ENCODE data around the gene RFX7.
"Not testable (repeated sequence)": the region's sequence is repeated elsewhere in the genome, so short reads cannot be mapped to it uniquely, and the experiment has no call there.

The RFX7 gene

DNA sequence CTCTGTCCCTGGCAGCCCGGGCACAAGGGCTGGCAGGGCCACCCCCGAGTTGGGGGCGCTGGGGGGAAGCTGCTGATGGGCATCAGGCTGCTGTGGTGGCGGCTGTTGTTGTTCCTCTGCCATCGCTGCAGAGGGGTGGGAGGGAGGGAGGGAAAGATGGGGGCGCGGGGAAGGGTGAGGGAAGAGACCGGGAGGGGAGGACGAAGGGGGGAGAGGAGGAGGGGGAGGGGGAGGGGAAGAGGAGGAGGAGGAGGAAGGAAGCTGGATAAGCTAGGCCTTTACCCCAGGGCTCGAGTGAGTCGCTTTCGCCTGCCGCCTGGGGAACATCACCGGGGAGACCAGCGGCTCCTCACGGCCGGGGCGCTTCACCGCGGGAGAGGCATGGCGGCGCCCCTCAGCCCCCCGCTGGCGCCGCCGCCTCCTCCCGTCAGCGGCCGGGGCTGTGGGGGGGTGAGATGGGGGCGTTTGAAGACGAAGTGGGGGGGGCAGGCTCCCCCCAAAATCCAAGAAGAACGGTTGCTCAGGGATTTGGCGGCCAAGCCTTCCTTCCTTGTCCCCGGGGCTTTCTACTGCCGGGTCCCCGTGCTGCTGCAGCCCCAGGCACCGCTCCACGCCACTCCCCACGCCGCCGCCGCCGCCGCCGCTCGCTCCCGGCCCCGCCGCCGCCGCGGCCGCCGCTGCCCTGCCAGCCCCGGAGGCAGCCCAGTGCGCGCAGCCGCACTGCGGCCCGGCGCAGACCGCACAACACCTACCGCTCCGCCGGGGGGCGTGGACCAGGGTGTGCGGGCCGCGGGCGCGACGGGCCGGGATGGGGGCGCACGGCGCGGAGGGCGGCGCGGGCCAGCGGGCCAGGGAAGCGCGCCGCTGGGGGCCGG lies at the start of gene RFX7:
TSS of gene RFX7 (minus strand) at position 717 of the 875 bp plus-strand sequence. CDS start at position 123, 594 bp downstream.
- peak; percentile 76 for DNase-seq

DNA sequence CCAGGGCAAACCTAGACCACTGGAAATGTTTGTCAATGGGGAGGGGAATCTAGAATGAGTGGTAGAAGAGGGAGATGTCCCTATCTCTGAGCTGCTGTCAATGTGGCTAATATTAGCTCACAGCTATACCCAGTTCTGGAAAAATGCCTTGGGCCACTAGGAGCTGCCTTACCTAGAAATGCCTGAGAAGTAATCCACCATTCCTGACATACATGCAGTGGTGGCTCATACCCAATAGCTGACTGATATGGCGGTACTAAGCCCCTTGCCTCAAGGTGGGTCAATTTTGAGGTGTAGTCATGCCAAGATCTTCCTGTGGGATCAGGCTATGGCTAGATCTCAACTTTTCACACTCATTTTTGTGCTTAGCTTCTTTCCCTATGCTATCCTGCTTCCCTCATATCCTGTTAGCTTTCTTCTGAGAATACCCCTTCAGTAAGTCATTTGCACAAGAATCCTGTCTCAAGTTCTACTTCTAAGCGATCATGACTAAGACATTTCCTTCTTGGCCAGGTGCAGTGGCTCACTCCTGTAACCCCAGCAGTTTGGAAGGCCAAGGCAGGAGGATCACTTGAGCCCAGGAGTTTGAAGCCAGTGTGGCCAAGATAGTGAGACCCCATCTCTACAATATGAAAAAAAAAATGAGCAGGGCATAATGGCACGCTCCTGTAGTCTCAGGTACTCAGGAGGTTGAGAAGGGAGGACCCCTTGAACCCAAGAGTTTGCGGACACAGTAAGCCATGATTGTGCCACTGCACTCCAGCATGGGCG lies 49.1 kb upstream of the RFX7 start:
- DNase-seq = no peak

DNA sequence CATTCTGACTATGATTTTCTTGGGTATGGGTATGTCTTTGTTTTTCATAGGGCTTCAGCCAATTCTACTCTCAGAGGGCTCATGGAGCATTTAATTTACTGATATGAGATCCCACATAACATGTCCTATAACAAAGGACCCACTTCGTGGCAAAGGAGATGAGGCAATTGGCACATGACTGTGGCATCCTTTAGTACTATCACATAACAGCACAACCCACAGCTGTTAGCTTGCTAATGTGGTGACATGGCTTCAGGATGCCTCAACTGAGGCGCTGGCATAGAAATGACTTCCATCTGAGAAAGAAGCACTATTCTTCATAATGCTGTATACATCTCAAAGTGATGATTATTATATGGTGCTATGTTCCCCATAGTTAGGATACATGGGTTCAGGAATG lies 48.1 kb upstream of the RFX7 start:
- DNase-seq = no peak

DNA sequence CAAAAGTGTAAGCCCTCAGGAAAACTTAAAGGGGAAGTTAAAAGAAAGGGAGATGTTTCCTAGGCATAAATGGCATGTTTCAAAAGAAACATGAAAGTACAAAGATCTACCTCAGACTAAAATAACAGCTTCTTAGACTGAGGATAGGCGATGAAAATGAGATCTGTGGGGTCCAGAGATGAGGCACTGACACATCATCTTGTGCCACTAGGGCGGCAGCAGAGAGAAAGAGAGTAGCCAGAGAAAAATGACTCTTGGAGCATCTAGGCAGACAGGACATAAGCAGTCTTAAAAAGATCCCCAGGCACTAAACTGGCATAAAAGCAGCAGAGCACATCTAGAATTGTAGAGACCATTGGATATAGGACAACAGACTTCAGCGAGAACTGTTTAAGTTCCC lies 42.5 kb upstream of the RFX7 start:
- no peak for DNase-seq

DNA sequence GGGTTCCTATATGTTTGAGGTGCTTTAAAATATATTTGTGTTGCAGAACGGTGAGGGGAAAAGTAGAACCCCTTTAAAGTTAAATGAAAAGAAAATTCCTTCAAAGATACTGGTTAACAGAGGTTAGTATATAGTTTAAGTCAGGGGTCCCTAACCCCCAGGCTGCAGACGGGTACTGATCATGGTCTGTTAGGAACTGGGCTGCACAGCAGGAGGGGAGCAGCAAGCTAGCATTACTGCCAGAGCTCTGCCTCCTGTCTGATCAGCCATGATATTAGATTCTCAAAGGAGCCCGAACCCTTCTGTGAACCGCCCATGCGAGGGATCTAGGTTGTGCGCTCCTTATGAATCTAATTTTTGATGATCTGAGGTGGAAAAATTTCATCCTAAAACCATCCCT lies 37.5 kb upstream of the RFX7 start:
- no peak for DNase-seq

DNA sequence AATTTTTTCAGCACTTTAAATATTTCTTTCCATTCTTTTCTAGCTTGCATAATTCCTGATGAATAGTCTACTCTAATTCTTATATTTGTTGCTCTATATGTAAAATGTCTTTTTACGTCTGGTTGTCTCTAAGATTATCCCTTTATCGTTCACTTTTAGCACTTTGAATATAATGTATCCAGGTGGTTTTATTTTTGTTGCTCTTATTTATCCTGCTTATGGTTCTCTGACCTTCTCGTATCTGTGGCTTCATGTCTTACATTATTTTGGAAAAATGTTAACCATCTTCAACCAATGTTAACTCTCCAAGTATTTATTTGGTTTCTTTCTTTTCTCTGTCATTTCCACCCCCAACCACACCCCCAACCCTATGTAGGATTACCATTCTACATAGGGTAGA lies 30.0 kb upstream of the RFX7 start:
- no peak for DNase-seq

DNA sequence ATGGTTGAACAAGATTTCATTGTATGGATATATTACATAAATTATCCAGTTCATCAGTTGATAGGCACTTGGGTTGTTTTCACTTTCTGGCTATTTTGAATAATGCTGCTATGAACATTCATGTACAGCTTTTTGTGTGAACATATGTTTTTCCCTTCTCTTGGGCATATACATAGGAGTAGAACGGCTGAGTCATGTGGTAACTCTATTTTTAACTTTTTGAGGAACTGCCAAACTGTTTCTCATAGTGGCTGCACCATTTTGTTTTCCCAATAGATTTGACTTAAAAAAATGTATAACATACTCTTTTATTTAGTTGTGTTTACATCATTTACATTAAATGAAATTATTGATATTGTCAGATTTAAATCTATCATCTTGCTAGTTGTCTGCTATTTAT lies 28.8 kb upstream of the RFX7 start:
- no peak for DNase-seq

DNA sequence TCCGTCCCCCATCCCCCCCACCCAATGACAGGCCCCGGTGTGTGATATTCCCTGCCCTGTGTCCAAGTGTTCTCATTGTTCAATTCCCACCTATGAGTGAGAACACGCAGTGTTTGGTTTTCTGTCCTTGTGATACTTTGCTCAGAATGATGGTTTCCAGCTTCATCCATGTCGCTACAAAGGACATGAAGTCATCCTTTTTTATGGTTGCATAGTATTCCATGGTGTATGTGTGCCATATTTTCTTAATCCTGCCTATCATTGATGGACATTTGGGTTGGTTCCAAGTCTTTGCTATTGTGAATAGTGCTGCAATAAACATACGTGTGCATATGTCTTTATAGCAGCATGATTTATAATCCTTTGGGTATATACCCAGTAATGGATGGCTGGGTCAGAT lies 22.8 kb upstream of the RFX7 start:
- not testable (repeated sequence) for DNase-seq

DNA sequence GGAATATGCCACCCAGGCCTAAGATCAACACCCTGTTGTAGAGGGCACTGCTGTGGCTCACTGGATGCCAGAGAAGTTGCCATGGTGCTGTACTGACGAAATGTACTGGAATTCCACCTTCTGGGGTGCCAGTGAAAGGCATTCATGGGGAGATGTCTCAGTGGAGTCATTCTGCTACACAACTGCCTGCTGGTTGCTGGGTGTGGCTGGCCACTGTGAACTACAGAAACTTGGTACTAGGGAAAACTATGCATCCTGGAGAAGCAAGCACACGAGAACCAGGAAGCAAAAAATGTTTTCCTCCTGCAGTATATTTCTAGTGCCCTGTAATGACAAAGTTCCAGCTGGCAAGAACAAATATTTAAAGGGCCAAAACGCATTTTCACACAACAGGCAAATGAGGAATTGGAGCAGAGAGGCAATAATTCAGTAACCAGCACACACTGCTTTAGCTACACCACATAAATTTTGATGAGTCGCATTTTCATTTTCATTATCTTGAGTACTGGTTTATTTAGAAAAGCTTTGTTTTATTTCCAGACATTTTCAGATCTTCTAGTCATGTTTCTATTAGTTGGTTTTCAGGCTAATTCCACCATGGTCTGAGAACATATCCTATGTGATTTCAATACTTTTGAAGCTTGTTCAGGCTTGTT lies 18.3 kb upstream of the RFX7 start:
- DNase-seq = no peak

DNA sequence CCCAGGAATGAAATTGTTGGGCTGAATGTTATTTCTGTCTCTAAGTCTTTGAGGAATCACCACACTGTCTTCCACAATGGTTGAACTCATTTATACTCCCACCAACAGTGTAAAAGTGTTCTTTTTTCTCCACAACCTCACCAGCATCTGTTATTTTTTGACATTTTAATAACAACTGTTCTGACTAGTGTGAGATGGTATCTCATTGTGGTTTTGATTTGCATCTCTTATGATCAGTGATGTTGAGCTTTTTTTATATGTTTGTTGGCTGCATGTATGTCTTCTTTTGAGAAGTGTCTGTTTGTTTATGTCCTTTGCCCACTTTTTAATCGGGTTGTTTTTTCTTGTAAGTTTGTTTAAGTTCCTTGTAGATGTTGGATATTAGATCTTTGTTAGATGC lies 13.6 kb upstream of the RFX7 start:
- DNase-seq = not testable (repeated sequence)

DNA sequence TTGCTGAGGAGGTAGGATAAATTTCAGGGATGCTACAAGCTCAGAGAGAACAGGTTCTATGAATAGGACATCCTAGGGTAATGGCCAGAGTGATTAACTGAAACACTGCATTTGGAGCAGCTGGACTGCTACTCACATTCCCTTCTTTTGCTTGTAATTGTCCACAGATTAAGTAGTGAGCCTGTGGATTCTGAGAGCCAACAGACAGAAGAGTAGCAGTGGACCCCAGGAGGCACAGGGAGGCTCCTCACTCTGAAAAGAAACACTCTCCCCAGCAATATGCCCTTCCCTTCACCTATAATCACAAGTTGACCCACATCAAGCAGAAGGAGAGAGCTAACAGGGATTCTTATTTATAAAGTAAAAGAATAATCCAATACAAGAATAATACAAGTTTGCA lies 10.6 kb upstream of the RFX7 start:
- no peak for DNase-seq

DNA sequence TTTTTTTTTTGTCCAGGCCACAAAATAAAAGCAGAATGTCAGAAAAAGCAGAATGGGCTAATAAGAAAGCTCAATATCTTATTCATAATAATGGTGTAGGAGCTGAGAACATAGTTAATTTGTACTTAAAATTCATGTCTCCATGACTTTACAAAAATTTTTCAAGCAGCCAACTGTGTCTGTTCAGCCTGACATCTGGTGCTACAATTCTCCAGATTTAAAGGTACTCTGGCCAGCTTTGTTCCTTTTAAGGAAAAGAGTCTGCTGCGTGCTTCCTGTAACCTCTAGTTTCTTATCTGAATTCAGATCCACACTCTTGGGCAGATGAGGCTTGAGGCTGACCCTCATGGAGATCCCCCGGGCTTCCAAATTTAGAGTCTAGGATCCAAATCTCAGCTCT lies 8.7 kb upstream of the RFX7 start:
- DNase-seq = no peak

DNA sequence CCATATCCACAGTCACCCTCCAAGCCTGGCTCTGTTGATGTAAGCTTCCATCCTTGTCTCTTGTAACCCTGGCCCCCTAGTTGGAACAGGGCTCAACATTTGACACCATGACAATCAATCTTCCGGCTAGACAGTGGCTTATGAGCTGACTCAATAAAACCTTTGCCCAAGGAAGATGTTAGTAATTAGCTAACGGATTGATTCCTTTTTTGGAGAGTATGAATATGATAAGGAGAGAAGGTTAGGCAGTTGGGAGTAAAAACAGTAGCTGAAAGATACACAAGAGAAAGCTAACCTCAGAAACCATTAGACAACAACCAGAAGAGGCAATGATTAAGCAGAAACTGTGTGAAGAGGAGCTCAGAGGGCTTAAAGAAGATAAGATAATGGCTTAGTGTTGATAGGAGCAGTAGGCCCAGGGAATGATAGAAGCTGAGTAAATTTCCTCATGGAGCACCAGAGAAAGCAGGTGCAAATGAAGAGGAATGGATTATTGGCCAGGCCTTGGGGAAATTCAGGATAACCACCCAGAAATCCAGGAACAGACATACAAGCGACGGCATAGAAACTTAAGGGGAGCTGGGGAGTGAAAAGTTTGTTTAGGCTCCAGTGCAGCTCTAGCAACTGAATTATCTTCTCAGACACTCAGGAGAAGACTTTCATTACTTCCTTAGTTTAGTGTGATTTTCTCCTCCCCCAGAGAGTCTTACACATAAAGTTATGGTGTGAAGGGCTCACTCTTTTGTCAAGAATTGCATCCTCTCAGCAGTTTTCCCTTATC lies 7.8 kb upstream of the RFX7 start:
- DNase-seq = no peak

DNA sequence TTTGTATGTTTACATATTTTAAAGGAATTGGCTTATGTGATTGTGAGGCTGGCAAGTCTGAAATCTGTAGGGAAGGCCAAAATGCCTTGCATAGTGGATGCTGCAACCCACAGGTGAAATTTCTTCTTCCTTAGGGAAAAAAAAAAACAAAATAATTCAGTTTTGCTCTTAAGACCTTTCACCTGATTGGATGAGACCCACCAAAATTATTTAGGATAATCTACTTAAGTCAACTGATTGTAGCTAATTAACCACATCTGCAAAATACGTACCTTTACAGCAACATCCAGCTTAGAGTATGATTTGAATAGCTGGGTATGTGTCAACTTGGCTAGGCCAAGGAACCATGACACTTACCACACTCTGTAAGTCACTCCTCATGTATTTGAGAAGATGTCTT lies 6.9 kb upstream of the RFX7 start:
- DNase-seq = no peak

DNA sequence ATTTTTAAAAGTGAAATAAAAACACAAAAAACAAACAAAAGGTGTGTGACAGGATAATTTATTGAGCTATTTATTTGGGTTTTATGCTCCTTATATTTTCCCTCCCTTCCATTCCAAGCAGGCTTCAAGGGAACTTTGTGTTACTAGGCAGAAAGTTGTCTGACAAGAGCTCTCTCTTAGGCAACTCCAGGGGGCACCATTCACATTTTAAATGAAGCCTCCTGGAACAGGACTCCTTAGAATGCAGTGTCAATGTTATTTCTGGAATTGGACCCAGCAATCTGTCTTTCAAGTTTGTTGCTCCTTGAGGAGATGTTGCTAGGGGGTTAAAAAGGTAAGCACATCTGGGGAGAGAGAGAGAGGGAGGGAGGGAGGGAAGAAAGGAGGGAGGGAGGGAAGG lies 5.4 kb upstream of the RFX7 start:
- DNase-seq = no peak

DNA sequence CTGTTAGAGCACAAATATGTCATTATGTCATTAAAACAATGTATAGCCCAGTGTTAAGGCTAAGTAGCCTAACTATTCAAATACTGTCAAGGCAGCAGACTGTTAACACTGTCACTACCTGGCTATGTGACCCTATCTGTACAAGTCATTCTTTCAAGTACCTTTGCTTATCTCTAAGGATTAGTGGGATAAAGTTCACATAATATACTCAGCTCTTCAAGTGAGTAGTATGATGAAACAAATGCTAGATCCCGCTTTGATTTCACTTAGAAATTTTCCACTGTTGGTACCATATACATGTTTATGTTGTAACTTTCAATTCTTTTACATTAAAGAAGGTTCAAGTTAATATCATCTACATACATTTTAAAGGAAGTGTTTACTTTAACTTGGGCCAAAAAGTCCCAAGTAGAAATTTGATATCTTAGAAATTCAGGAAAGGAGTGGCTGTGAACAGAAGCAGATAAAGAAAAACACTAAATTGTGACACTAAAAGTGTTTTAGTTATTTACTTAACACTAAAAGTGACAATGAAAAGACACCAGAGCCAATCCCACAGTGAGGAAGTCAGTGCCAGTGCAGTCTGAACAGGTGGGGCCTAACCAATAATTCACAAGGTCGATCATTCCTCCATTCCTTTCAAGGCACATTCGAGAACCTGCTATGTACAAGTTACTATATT lies 4.8 kb upstream of the RFX7 start:
- no peak for DNase-seq

DNA sequence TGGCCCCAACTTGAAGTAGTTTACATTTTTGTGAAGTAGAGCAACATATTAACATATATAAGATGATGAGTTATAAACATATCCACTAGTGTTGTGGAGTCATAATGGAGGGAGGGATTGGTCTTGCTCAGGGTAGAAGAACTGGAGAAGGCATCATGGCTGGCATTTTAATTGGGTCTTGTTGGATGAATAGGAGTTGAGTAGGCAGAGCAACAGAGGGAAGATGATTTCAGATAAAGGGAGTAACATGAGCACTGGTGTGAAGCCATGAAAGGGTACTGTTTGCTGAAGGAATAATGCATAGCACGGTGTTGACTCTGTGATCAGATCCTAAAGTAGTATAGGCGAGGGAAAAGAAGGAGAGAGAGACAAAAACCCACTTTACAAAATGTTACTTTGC lies 3.6 kb upstream of the RFX7 start:
- no peak for DNase-seq

DNA sequence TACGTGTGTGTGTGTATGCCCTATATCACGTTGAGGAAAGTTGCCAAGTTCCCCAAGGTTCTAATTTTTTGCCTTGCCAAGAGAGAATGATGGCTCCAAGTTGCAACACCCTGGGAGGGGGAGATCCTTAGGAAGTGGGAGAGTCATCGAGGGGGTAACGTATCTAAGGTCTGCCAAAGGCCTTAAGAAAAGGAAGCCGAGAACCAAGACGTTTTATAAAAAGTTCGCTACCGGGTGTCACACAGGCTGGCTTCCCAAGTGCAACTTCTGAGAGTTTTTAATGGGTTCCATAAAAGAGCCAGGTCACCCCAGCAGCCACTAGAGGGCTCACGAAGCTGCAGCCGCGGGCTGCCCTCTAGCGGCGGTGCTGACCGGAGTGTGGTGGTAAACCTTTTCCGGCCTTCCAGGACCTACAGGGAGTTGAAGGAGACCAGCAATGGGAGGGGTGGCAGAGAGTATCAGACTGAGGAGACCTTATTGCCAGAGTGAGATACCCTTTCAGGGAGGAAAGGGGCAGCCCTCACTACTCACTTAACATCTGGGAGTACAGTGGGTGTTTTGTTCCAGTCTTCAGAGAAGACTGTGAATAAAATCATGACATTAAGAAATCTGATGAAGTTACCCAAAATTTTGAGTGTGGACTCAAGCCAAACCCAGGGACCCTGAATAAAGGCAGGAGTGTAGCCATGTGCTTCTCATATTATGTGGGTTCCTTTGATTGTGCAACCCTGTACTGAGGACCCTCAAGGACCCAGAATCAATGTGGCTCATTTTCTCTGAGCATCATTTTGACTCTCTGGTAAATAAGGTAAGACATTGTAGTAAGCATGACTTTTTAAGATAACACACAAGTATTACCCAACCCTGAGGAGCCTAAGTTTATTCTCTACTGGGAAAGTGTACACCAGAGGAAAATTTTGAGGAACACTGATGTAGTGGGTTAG lies 2.5 kb upstream of the RFX7 start:
- peak; percentile 91 for DNase-seq

DNA sequence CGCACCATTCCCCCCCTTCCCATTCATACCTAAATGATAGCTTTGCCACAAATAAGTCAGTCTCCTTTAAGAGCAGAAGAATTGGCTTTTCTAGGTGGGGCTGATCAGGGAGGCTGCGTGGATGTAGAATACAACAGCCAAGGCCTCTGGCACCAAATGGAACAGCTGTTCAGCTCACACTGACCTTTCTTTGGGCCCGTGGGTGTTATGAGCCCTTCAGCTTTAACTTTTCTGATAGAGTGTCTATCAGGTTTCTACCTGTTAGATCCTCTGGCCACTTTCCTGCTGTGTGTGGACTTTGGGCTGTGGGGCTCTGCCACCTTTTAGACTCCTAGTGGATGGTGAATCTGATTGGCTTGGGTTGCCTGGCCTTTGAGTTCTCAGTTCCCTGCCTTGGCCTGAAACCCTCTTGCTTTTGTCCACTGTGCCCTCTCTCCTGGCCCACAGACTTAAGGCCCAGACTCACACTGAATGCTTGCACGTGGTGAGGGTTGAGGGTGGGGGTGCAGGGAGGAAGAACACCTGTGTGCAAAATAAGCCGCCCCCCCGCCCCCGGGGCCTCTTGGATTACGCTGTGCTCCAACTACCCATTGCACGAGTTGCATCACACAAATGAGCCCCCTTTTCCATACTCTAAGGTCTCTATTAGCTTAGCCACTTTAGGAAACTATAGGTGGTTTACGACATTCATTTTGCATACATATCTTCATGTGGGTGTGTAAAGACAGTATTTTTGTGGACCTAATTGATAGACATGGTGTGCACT lies 1.3 kb upstream of the RFX7 start:
- DNase-seq = peak; percentile 39
